ENCODE results near the gene KRTAP4-3. TPM values are rescaled to one million over a fixed set of nuclear protein-coding genes. Genes with fewer than 3 reads are reported as not detected.

Gene KRTAP4-3
- total RNA-seq (ENCODE audit: unreplicated experiment), result not detected
- long read RNA-seq, result 0 reads

DNA sequence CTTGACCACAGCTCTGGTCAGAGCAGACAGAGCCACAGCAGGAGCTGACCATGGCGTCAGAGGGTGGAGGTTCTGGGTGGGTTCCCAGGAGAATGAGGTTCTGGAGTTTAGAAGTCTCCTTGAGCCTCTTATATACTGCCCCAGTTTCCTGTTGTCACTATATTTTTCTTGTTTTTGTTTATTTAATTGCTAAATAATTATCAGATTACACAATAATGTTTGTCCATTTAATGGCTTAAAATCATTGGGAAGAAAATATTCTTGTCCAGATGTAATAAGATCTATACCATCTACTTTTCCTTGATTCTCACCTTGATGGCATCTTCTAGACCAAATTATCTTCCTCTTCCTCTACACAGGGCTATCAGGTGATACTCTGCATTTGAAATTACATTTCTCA is at the start of gene KRTAP4-3:
TSS of gene KRTAP4-3 (minus strand) at position 101 of the 400 bp plus-strand sequence. CDS start at position 52, 49 bp downstream.
- no peaks in the 10 kb centered on the region for H3K36me3 Mint-ChIP-seq (ENCODE audit: low read depth, unreplicated experiment)
- H3K9me3 Mint-ChIP-seq (ENCODE audit: unreplicated experiment), result no peaks in the 10 kb centered on the region
- H3K27me3 Mint-ChIP-seq (ENCODE audit: unreplicated experiment), result no peaks in the 10 kb centered on the region
- TF ChIP-seq, protein P1, sequence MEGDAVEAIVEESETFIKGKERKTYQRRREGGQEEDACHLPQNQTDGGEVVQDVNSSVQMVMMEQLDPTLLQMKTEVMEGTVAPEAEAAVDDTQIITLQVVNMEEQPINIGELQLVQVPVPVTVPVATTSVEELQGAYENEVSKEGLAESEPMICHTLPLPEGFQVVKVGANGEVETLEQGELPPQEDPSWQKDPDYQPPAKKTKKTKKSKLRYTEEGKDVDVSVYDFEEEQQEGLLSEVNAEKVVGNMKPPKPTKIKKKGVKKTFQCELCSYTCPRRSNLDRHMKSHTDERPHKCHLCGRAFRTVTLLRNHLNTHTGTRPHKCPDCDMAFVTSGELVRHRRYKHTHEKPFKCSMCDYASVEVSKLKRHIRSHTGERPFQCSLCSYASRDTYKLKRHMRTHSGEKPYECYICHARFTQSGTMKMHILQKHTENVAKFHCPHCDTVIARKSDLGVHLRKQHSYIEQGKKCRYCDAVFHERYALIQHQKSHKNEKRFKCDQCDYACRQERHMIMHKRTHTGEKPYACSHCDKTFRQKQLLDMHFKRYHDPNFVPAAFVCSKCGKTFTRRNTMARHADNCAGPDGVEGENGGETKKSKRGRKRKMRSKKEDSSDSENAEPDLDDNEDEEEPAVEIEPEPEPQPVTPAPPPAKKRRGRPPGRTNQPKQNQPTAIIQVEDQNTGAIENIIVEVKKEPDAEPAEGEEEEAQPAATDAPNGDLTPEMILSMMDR (IDR thresholded peaks at IDR 0.05; ENCODE audit: unreplicated experiment), result no peak
- no peaks in the 10 kb centered on the region for H3K4me1 Mint-ChIP-seq (ENCODE audit: unreplicated experiment)
- no peak within 1 kb of the TSS for H3K4me3 Mint-ChIP-seq (ENCODE audit: unreplicated experiment)
- no peak within 1 kb of the TSS for H3K27ac Mint-ChIP-seq (ENCODE audit: unreplicated experiment)
- DNase-seq (ENCODE audit: low spot score), result no peak

- no peak overlapping the region for H3K27ac Mint-ChIP-seq (ENCODE audit: unreplicated experiment)
- H3K9me3 Mint-ChIP-seq (ENCODE audit: unreplicated experiment), result no peaks in the 10 kb centered on the region
- no peaks in the 10 kb centered on the region for H3K36me3 Mint-ChIP-seq (ENCODE audit: low read depth, unreplicated experiment)
- no peaks in the 10 kb centered on the region for H3K27me3 Mint-ChIP-seq (ENCODE audit: unreplicated experiment)
- no peak overlapping the region for H3K4me3 Mint-ChIP-seq (ENCODE audit: unreplicated experiment)
- no peaks in the 10 kb centered on the region for H3K4me1 Mint-ChIP-seq (ENCODE audit: unreplicated experiment)
- DNase-seq (ENCODE audit: low spot score), result no peak
- TF ChIP-seq, protein P1 (IDR thresholded peaks at IDR 0.05; ENCODE audit: unreplicated experiment), result no peak
Measured at GRCh38 chr17:41215681-41216080, 47.7 kb upstream of the KRTAP4-3 start.

DNA sequence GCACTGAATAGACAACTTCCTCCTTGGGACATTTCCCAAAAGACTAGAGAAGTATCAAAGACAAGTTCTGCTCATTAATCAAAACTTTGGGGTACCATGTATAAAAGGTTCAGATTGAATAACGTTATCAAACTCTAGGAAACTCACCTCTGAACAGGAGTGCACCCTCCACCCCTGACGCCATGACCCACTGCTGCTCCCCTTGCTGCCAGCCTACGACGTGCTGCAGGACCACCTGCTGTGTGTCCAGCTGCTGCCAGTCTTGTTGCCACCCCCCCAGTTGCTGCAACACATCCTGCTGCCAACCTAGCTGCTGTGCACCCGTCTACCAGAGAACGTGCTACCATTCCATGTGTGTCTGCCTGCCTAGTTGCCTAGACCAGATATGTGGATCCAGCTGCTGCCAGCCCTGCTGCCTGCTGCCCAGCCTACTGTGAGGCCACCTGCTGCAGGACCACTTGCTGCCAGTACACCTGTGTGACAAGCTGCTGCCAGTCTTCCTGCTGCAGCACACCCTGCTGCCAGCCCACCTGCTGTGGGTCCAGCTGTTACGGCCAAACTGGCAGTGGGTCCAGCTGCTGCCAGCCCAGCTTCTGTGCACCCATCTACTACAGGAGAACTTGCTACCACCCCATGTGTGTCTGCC is 44.6 kb upstream of the KRTAP4-3 start:
- no peaks in the 10 kb centered on the region for H3K4me1 Mint-ChIP-seq (ENCODE audit: unreplicated experiment)
- H3K27ac Mint-ChIP-seq (ENCODE audit: unreplicated experiment), result no peak overlapping the region
- no peaks in the 10 kb centered on the region for H3K36me3 Mint-ChIP-seq (ENCODE audit: low read depth, unreplicated experiment)
- H3K27me3 Mint-ChIP-seq (ENCODE audit: unreplicated experiment), result no peaks in the 10 kb centered on the region
- no peak for DNase-seq (ENCODE audit: low spot score)
- TF ChIP-seq, protein P1 (IDR thresholded peaks at IDR 0.05; ENCODE audit: unreplicated experiment), result no peak
- H3K4me3 Mint-ChIP-seq (ENCODE audit: unreplicated experiment), result no peak overlapping the region
- H3K9me3 Mint-ChIP-seq (ENCODE audit: unreplicated experiment), result no peaks in the 10 kb centered on the region

GRCh38 chr17:41211845-41212466 is 43.9 kb upstream of the KRTAP4-3 start:
- Mint-ChIP-seq H3K36me3 (ENCODE audit: low read depth, unreplicated experiment) (no peaks in the 10 kb centered on the region), H3K27ac (ENCODE audit: unreplicated experiment) (no peak overlapping the region), H3K27me3 (ENCODE audit: unreplicated experiment) (no peaks in the 10 kb centered on the region), H3K4me1 (ENCODE audit: unreplicated experiment) (no peaks in the 10 kb centered on the region), H3K9me3 (ENCODE audit: unreplicated experiment) (no peaks in the 10 kb centered on the region), H3K4me3 (ENCODE audit: unreplicated experiment) (no peak overlapping the region)
- TF ChIP-seq, protein P1 (IDR thresholded peaks at IDR 0.05; ENCODE audit: unreplicated experiment), result no peak
- DNase-seq (ENCODE audit: low spot score), result no peak

DNA sequence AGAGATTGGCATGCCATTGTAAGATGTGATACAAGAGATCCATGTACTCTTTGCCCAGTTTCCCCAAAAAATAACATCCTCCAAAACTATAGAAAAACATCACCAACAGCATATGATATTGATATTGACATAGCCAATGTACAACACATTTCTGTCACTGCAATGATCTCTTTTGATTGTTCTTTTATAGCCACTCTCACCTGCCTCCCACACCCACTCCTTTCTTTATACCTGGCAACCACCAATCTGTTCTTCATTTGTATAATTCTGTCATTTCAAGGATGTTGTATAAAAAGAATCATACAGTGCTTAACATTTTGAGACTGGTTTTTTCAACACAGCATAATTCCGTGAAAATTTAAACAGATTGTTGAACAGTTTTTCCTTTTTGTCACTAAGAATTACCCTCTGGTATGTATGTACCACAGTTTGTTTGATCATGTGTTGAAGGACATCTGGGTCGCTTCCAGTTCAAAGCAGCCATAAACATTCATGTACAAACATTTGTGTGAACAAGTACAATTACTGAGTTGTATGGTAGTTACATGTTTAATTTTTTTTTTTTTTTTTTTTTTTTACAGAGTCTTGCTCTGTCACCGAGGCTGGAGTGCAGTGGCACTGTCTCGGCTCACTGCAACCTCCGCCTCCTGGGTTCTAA is 31.5 kb upstream of the KRTAP4-3 start:
- H3K4me3 Mint-ChIP-seq (ENCODE audit: unreplicated experiment), result no peak overlapping the region
- no peak for DNase-seq (ENCODE audit: low spot score)
- no peaks in the 10 kb centered on the region for H3K36me3 Mint-ChIP-seq (ENCODE audit: low read depth, unreplicated experiment)
- no peaks in the 10 kb centered on the region for H3K4me1 Mint-ChIP-seq (ENCODE audit: unreplicated experiment)
- H3K27me3 Mint-ChIP-seq (ENCODE audit: unreplicated experiment), result no peaks in the 10 kb centered on the region
- TF ChIP-seq, protein P1 (IDR thresholded peaks at IDR 0.05; ENCODE audit: unreplicated experiment), result no peak
- H3K9me3 Mint-ChIP-seq (ENCODE audit: unreplicated experiment), result no peaks in the 10 kb centered on the region
- no peak overlapping the region for H3K27ac Mint-ChIP-seq (ENCODE audit: unreplicated experiment)

Measured in endothelial cell (in vitro differentiated cells).